Measurements from ENCODE around the gene METTL22.

METTL22 gene

DNA sequence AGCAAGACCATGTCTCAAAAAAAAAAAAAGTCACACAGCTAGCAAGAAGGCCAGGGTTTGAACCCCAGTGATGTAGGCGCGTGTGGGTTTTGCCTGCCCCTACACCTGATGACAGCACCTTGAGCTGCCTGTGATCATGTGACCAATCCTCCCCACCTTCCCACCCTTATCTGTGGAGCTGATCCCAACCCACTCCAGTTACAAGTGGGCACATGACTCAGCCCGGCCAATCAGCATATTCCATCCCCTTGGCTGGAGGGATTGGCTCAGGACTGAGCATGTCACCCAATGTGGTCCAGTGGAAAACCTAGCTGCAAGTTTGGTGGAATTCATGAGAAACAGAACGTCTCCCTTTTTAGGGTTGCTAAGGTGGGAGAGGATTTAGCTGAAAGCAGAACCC, 37.8 kb upstream of the METTL22 start:
- no peaks in the 10 kb centered on the region for H3K27me3 ChIP-seq (ENCODE audit: insufficient read depth, low read length, poor library complexity, severe bottlenecking)
- no peaks in the 10 kb centered on the region for H3K9me3 ChIP-seq (ENCODE audit: insufficient read depth, low read depth, low read length)
- H3K4me2 ChIP-seq (ENCODE audit: low read depth, low read length, poor library complexity, severe bottlenecking): no peak overlapping the region
- no peaks in the 10 kb centered on the region for H3K4me1 ChIP-seq (ENCODE audit: insufficient read depth, low read length, poor library complexity, severe bottlenecking)
- H4K20me1 ChIP-seq (ENCODE audit: insufficient read depth, low read length, poor library complexity, severe bottlenecking): no peaks in the 10 kb centered on the region
- H3F3A ChIP-seq (ENCODE audit: low read depth): no peaks in the 10 kb centered on the region
- no peak overlapping the region for H3K4me3 ChIP-seq (ENCODE audit: low read length, poor library complexity, severe bottlenecking)
- no peaks in the 10 kb centered on the region for H3K9me2 ChIP-seq (replicated peaks; ENCODE audit: low read depth, low read length)
- no peaks in the 10 kb centered on the region for H3K36me3 ChIP-seq (ENCODE audit: insufficient read depth, low read length)
- H3K79me2 ChIP-seq (ENCODE audit: insufficient read depth, low read length): no peaks in the 10 kb centered on the region
- TF ChIP-seq, protein P1, sequence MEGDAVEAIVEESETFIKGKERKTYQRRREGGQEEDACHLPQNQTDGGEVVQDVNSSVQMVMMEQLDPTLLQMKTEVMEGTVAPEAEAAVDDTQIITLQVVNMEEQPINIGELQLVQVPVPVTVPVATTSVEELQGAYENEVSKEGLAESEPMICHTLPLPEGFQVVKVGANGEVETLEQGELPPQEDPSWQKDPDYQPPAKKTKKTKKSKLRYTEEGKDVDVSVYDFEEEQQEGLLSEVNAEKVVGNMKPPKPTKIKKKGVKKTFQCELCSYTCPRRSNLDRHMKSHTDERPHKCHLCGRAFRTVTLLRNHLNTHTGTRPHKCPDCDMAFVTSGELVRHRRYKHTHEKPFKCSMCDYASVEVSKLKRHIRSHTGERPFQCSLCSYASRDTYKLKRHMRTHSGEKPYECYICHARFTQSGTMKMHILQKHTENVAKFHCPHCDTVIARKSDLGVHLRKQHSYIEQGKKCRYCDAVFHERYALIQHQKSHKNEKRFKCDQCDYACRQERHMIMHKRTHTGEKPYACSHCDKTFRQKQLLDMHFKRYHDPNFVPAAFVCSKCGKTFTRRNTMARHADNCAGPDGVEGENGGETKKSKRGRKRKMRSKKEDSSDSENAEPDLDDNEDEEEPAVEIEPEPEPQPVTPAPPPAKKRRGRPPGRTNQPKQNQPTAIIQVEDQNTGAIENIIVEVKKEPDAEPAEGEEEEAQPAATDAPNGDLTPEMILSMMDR (conservative IDR thresholded peaks at IDR 0.05; ENCODE audit: low read length): no peak
- H2AFZ ChIP-seq (ENCODE audit: low read length): no peak overlapping the region
- H3K9ac ChIP-seq (ENCODE audit: low read depth, low read length, poor library complexity, severe bottlenecking): no peak overlapping the region

DNA sequence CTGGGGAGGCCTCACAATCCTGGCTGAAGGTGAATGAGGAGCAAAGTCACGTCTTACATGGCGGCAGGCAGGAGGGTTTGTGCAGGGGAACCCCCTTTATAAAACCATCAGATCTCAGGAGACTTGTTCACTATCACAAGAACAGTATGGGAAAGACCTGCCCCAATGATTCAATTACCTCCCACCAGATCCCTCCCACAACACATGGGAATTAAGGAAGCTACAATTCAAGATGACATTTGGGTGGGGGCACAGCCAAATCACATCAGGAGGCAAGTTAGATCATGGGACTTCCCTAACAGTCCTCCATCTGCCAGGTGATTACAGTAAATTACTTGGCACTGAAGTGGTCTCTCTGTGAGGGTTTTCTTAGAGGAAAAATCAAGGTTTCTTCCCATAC, 36.5 kb upstream of the METTL22 start:
- H3K4me1 ChIP-seq (ENCODE audit: insufficient read depth, low read length, poor library complexity, severe bottlenecking): no peaks in the 10 kb centered on the region
- H3K9me2 ChIP-seq (replicated peaks; ENCODE audit: low read depth, low read length): no peaks in the 10 kb centered on the region
- no peak overlapping the region for H3K4me2 ChIP-seq (ENCODE audit: low read depth, low read length, poor library complexity, severe bottlenecking)
- H3K79me2 ChIP-seq (ENCODE audit: insufficient read depth, low read length): no peaks in the 10 kb centered on the region
- no peaks in the 10 kb centered on the region for H3F3A ChIP-seq (ENCODE audit: low read depth)
- no peaks in the 10 kb centered on the region for H3K9me3 ChIP-seq (ENCODE audit: insufficient read depth, low read depth, low read length)
- H3K36me3 ChIP-seq (ENCODE audit: insufficient read depth, low read length): no peaks in the 10 kb centered on the region
- TF ChIP-seq, protein P1 (conservative IDR thresholded peaks at IDR 0.05; ENCODE audit: low read length): no peak
- TF ChIP-seq EZH2phosphoT487 (IDR thresholded peaks at IDR 0.05; ENCODE audit: borderline replicate concordance): no peak
- no peak overlapping the region for H2AFZ ChIP-seq (ENCODE audit: low read length)
- H3K4me3 ChIP-seq (ENCODE audit: low read length, poor library complexity, severe bottlenecking): no peak overlapping the region
- no peak overlapping the region for H3K9ac ChIP-seq (ENCODE audit: low read depth, low read length, poor library complexity, severe bottlenecking)
- H4K20me1 ChIP-seq (ENCODE audit: insufficient read depth, low read length, poor library complexity, severe bottlenecking): no peaks in the 10 kb centered on the region
- no peaks in the 10 kb centered on the region for H3K27me3 ChIP-seq (ENCODE audit: insufficient read depth, low read length, poor library complexity, severe bottlenecking)

- no peaks in the 10 kb centered on the region for H3K27me3 ChIP-seq (ENCODE audit: insufficient read depth, low read length, poor library complexity, severe bottlenecking)
- no peak overlapping the region for H3K4me2 ChIP-seq (ENCODE audit: low read depth, low read length, poor library complexity, severe bottlenecking)
- TF ChIP-seq, protein P1 (conservative IDR thresholded peaks at IDR 0.05; ENCODE audit: low read length): no peak
- no peak for TF ChIP-seq EZH2phosphoT487 (IDR thresholded peaks at IDR 0.05; ENCODE audit: borderline replicate concordance)
- H3K4me1 ChIP-seq (ENCODE audit: insufficient read depth, low read length, poor library complexity, severe bottlenecking): no peaks in the 10 kb centered on the region
- no peaks in the 10 kb centered on the region for H3K9me2 ChIP-seq (replicated peaks; ENCODE audit: low read depth, low read length)
- no peak overlapping the region for H3K9ac ChIP-seq (ENCODE audit: low read depth, low read length, poor library complexity, severe bottlenecking)
- no peaks in the 10 kb centered on the region for H3K9me3 ChIP-seq (ENCODE audit: insufficient read depth, low read depth, low read length)
- H3K4me3 ChIP-seq (ENCODE audit: low read length, poor library complexity, severe bottlenecking): no peak overlapping the region
- no peaks in the 10 kb centered on the region for H3F3A ChIP-seq (ENCODE audit: low read depth)
- no peak overlapping the region for H2AFZ ChIP-seq (ENCODE audit: low read length)
- H3K36me3 ChIP-seq (ENCODE audit: insufficient read depth, low read length): no peaks in the 10 kb centered on the region
- H4K20me1 ChIP-seq (ENCODE audit: insufficient read depth, low read length, poor library complexity, severe bottlenecking): no peaks in the 10 kb centered on the region
- no peaks in the 10 kb centered on the region for H3K79me2 ChIP-seq (ENCODE audit: insufficient read depth, low read length)
Measured at GRCh38 chr16:8585857-8586256, 35.6 kb upstream of the METTL22 start.

Data from Loucy (cell line).